Measurements from ENCODE around the gene PSMB3.

Gene PSMB3

GRCh38 chr17:38750312-38751121 lies 2.0 kb upstream of the PSMB3 start:
- TF ChIP-seq CTCF (IDR thresholded peaks at IDR 0.05; ENCODE audit: control insufficient read depth, insufficient read depth, low read depth, low read length, missing control alignments): no peak
- no peak for DNase-seq (ENCODE audit: low read depth)

DNA sequence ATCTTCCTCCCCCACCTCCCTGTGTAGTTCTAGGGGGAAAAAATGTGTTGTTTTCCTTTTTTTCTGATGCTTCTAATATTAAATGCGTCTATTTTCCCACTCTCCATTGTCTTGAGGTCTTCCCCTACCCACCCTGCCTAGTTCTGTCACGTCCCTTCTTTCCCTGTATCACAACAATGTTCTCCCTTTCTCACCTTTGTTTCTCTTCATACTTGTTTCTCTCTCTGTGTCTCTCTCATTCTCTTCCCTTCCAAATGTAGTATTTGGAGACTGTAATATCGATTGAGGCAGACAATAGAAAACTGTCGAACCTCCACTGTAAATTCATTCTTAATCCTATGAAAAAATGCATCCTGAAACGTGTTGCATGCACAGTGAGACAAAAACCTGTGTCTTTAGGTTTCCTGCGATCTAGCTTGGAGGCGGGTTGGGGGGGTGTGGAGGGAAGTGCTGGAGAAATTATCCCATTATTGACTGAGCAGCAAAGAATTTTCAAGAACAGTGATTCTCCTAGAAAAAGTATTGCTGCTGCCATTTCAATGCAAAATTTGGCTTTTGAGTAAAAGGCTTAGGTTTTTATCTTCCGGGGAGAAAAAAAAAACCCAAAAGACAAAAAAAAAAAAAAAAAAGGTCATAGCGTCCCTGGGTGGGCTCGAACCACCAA lies 1.3 kb upstream of the PSMB3 start:
- DNase-seq (ENCODE audit: low read depth): no peak

More at GRCh38 chr17:38750312-38751121, 2.0 kb upstream of the PSMB3 start:
- peak overlapping the region; percentile 99; the same call in 1 of the 2 replicates for H3K4me3 ChIP-seq (ENCODE audit: control insufficient read depth, low read depth, low read length)

GRCh38 chr17:38751808-38752307 lies 683 bp upstream of the PSMB3 start:
- H3K4me3 ChIP-seq (ENCODE audit: control insufficient read depth, low read depth, low read length): peak overlapping the region; percentile 85
- no peak for TF ChIP-seq CTCF (IDR thresholded peaks at IDR 0.05; ENCODE audit: control insufficient read depth, insufficient read depth, low read depth, low read length, missing control alignments)
- peak; percentile 51 for DNase-seq (ENCODE audit: low read depth)

More for the DNA sequence above, 1.3 kb upstream of the PSMB3 start:
- H3K4me3 ChIP-seq (ENCODE audit: control insufficient read depth, low read depth, low read length): peak overlapping the region; percentile 29
- TF ChIP-seq CTCF (IDR thresholded peaks at IDR 0.05; ENCODE audit: control insufficient read depth, insufficient read depth, low read depth, low read length, missing control alignments): no peak

DNA sequence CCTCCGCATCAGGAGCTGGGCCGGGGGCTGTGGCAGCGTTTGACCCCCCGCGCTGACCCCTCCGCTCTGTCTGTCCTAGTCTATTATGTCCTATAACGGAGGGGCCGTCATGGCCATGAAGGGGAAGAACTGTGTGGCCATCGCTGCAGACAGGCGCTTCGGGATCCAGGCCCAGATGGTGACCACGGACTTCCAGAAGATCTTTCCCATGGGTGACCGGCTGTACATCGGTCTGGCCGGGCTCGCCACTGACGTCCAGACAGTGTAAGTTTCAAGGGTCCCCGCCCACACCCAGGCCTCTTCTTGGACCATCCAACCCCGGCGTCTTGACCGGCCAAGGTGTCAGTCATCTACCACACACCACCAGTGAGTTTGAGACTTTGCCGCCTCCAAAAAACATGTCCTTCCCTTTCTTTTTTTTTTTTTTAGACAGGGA lies 548 bp downstream of the PSMB3 start:
- TF ChIP-seq CTCF (IDR thresholded peaks at IDR 0.05; ENCODE audit: control insufficient read depth, insufficient read depth, low read depth, low read length, missing control alignments): no peak
- DNase-seq (ENCODE audit: low read depth): no peak
- H3K4me3 ChIP-seq (ENCODE audit: control insufficient read depth, low read depth, low read length): peak overlapping the region; percentile 85

GRCh38 chr17:38761612-38762011 lies 9.1 kb downstream of the PSMB3 start:
- H3K4me3 ChIP-seq (ENCODE audit: control insufficient read depth, low read depth, low read length): no peak overlapping the region
- TF ChIP-seq CTCF (IDR thresholded peaks at IDR 0.05; ENCODE audit: control insufficient read depth, insufficient read depth, low read depth, low read length, missing control alignments): peak; percentile 46
- DNase-seq (ENCODE audit: low read depth): no peak

DNA sequence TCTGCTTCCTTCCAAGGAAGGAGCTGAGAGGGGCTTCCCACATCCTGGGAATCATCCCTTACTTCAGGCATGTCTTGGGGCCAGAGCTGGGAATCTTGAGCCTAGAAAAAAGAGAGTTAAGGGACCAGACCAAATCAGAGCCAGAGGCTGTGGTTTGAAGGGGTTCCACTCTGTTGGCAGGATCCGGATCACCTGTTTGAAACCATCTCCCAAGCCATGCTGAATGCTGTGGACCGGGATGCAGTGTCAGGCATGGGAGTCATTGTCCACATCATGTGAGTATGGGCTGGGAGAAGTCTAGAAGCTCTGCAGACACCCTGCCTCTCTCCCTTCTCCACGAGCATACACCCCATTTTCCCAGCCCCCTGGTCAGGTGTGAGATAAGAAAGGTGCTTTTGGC lies 9.7 kb downstream of the PSMB3 start:
- no peak for TF ChIP-seq CTCF (IDR thresholded peaks at IDR 0.05; ENCODE audit: control insufficient read depth, insufficient read depth, low read depth, low read length, missing control alignments)
- H3K4me3 ChIP-seq (ENCODE audit: control insufficient read depth, low read depth, low read length): no peak overlapping the region

More for the DNA sequence above, 9.7 kb downstream of the PSMB3 start:
- no peak for DNase-seq (ENCODE audit: low read depth)
